ENCODE results near the gene GLB1L2. TPM values are rescaled to one million over a fixed set of nuclear protein-coding genes. Genes with fewer than 3 reads are reported as not detected.
A peak's percentile ranks its signal among the peaks of the same experiment; 100 is the strongest.

The GLB1L2 gene
- total RNA-seq, 6 donors from 2014 or later: 3.1 to 11.6 (median 6.0) TPM

- DNase-seq: peak in 1 of 2 donors; percentile 75
- H3K36me3 ChIP-seq: no peaks in the 10 kb centered on the region
- no peak overlapping the region for H3K4me3 ChIP-seq
- 85 to 90% methylated on average over 6 to 16 of the region's 18 CpGs for WGBS, 2 donors
- H3K4me1 ChIP-seq: peaks cover 0 to 3% (median 0%) of the 10 kb centered on the region in 4 donors
- TF ChIP-seq POLR2A (IDR thresholded peaks at IDR 0.05) (no peak), CTCF (IDR thresholded peaks at IDR 0.05) (no peak), POLR2AphosphoS5 (IDR thresholded peaks at IDR 0.05) (no peak), EP300 (IDR thresholded peaks at IDR 0.05) (no peak)
- H3K27me3 ChIP-seq: no peaks in the 10 kb centered on the region
- H3K9me3 ChIP-seq: no peaks in the 10 kb centered on the region
- no peak for ATAC-seq (ENCODE audit: low FRiP score in 2 of 2)
- H3K27ac ChIP-seq: no peak overlapping the region
Observed at GRCh38 chr11:134358856-134359490, 27.2 kb downstream of the GLB1L2 start.

DNA sequence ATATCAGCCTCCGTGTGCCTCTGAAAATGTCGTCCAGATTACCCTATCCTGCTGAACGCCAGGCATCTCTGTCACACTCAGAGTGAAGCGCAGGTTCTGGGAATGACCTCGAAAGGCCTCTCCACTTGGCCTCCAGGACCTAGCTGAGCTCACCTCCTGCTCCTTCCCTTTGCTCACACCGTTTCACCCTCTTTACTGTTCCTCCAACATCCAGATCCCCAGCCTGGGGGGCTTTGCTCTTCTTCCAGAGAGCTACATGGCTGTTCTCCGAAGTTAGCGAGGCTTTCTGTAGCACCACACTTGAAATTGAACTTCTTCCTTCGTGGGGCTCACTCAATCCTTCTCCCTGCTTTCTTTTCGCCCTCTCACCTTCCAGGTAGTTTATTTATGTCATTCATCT is 27.9 kb downstream of the GLB1L2 start:
- Histone ChIP-seq H3K27me3 (no peaks in the 10 kb centered on the region), H3K36me3 (no peaks in the 10 kb centered on the region), H3K9me3 (no peaks in the 10 kb centered on the region), H3K4me3 (no peak overlapping the region), H3K4me1 (peaks cover 0 to 3% (median 0%) of the 10 kb centered on the region in 4 donors), H3K27ac (no peak overlapping the region)
- ATAC-seq (ENCODE audit: low FRiP score in 2 of 2) (no peak), DNase-seq (no peak)
- TF ChIP-seq POLR2A (IDR thresholded peaks at IDR 0.05) (no peak), EP300 (IDR thresholded peaks at IDR 0.05) (no peak), POLR2AphosphoS5 (IDR thresholded peaks at IDR 0.05) (no peak), CTCF (IDR thresholded peaks at IDR 0.05) (no peak)
- WGBS, 2 donors: 86 to 91% methylated on average over 10 of the region's 10 CpGs

GRCh38 chr11:134360050-134360835 is 28.5 kb downstream of the GLB1L2 start:
- H3K36me3 ChIP-seq: no peaks in the 10 kb centered on the region
- ATAC-seq (ENCODE audit: low FRiP score in 2 of 2): peak; percentile 72 to 90
- TF ChIP-seq POLR2A (IDR thresholded peaks at IDR 0.05) (no peak), POLR2AphosphoS5 (IDR thresholded peaks at IDR 0.05) (no peak), CTCF (IDR thresholded peaks at IDR 0.05) (peak; percentile 61 to 87 (median 82)), EP300 (IDR thresholded peaks at IDR 0.05) (no peak)
- H3K4me3 ChIP-seq: no peak overlapping the region
- no peaks in the 10 kb centered on the region for H3K27me3 ChIP-seq
- WGBS, 2 donors: 18 to 33% methylated on average over 22 to 30 of the region's 30 CpGs
- peaks cover 0 to 3% (median 0%) of the 10 kb centered on the region in 4 donors for H3K4me1 ChIP-seq
- no peaks in the 10 kb centered on the region for H3K9me3 ChIP-seq
- H3K27ac ChIP-seq: no peak overlapping the region
- DNase-seq: peak; percentile 75 to 96

DNA sequence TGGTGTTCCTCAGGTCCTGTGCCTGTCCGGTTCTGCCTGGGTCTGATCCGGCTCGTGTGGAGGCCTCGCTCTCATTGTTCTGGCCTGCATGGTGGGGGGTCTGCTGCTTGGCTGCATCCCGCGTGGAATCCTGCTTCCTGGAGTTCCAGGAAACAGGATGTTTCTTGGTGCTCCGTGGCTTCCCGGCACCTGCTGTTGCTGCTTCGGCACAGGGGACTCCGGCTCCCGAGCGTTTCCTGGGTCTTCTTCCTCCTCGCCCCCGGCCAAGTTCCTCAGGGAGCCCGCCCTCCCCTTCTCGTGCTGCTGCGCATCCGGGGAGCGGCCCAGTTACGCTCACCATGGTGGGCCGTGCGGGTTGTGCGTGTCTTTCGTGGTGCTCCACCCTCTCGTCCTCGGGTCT is 29.9 kb downstream of the GLB1L2 start:
- Histone ChIP-seq H3K4me3 (no peak overlapping the region), H3K9me3 (no peaks in the 10 kb centered on the region), H3K4me1 (peaks cover 0 to 3% (median 0%) of the 10 kb centered on the region in 4 donors), H3K36me3 (no peaks in the 10 kb centered on the region), H3K27ac (no peak overlapping the region), H3K27me3 (no peaks in the 10 kb centered on the region)
- TF ChIP-seq EP300 (IDR thresholded peaks at IDR 0.05) (no peak), POLR2A (IDR thresholded peaks at IDR 0.05) (no peak), POLR2AphosphoS5 (IDR thresholded peaks at IDR 0.05) (no peak), CTCF (IDR thresholded peaks at IDR 0.05) (no peak)
- 68 to 75% methylated on average over 24 to 26 of the region's 26 CpGs for WGBS, 2 donors
- no peak for ATAC-seq (ENCODE audit: low FRiP score in 2 of 2)
- DNase-seq: peak in 1 of 2 donors; percentile 66

All from upper lobe of left lung (tissue), 6 donors.